ENCODE measurements around the gene COL5A1.

DNA sequence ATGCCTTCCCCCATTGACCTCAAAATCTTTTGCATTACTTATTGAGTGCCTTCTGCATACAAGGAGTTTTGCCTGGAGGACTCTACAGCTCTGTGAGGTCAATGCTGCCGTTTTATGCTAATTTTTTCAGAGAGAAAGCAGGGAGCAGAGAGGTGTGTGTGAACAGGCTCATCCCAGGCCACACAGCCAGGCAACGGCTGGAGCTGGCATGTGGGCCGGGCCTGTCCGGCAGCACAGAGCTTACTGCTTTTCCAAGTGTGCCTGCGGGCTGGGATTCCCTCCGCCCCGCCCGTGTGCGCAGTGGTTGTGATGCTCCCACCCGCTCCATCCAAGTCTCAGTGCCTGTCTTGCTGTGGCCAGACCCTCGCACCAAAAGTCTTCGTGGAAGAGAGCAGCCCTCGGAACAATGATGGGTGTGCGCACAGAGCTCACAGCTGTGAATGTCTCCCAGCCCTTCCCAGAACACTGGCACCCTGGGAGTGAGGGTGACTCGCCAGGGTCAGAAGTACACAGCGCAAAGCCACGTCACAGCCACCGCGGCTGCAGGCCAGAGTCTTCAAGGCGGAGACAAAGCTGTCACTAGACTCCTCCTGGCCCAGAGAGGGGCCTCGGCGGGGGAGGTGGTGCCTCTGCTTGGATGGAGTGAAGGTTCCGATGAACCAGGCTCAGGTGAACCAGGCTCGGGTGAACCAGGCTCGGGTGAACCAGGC lies 82.8 kb downstream of the COL5A1 start:
- TF ChIP-seq, protein P1, sequence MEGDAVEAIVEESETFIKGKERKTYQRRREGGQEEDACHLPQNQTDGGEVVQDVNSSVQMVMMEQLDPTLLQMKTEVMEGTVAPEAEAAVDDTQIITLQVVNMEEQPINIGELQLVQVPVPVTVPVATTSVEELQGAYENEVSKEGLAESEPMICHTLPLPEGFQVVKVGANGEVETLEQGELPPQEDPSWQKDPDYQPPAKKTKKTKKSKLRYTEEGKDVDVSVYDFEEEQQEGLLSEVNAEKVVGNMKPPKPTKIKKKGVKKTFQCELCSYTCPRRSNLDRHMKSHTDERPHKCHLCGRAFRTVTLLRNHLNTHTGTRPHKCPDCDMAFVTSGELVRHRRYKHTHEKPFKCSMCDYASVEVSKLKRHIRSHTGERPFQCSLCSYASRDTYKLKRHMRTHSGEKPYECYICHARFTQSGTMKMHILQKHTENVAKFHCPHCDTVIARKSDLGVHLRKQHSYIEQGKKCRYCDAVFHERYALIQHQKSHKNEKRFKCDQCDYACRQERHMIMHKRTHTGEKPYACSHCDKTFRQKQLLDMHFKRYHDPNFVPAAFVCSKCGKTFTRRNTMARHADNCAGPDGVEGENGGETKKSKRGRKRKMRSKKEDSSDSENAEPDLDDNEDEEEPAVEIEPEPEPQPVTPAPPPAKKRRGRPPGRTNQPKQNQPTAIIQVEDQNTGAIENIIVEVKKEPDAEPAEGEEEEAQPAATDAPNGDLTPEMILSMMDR (IDR thresholded peaks at IDR 0.05), result no peak
- TF ChIP-seq EP300 (IDR thresholded peaks at IDR 0.05), result no peak

All from upper lobe of left lung (tissue), 4 donors.